Fibroblast of lung (primary cell): ENCODE results near the gene TOMM70. TPM values are rescaled to one million over a fixed set of nuclear protein-coding genes. Genes with fewer than 3 reads are reported as not detected.
A peak's percentile ranks its signal among the peaks of the same experiment; 100 is the strongest.

ENCODE experiments used
- DNase-seq, 2 donors: peaks; one replicate each; pipeline versions ENCODE4 v3.0.0 to v3.0.0-alpha.2; 2010; ENCODE audit warnings: low read depth in 2 of 2
- H2AFZ ChIP-seq: 2 replicates; pipeline ENCODE4 v1.5.1; 2012; ENCODE audit warnings: low read length, control low read depth, inconsistent platforms
- H3K27ac ChIP-seq: 2 replicates; pipeline ENCODE4 v1.5.1; 2011; ENCODE audit warnings: low read length, control low read depth; ENCODE audit not compliant: insufficient read depth
- H3K27me3 ChIP-seq: 2 replicates; pipeline ENCODE4 v1.5.1; 2011; ENCODE audit warnings: mild to moderate bottlenecking, low read length; ENCODE audit not compliant: control insufficient read depth, insufficient read depth
- H3K36me3 ChIP-seq: 2 replicates; pipeline ENCODE4 v1.5.1; 2011; ENCODE audit warnings: low read length; ENCODE audit not compliant: control insufficient read depth, insufficient read depth
- H3K4me1 ChIP-seq: 2 replicates; pipeline ENCODE4 v1.5.1; 2011; ENCODE audit warnings: low read length; ENCODE audit not compliant: control insufficient read depth, insufficient read depth; ENCODE audit errors: extremely low read depth
- H3K4me2 ChIP-seq: 2 replicates; pipeline ENCODE4 v1.5.1; 2011; ENCODE audit warnings: low read length, control low read depth; ENCODE audit not compliant: insufficient read depth; ENCODE audit errors: extremely low read depth
- H3K4me3 ChIP-seq, 4 experiments: fragments of 200-600 bp in 1 of 4; sonication (generic) in 1 of 4; replicated peaks in 1 of 4; 2 replicates each; pipeline ENCODE4 v1.5.1; 2011 to 2016; ENCODE audit warnings: low read length in 4 of 4, low read depth in 3 of 4, mild to moderate bottlenecking in 3 of 4, control low read depth in 2 of 4, inconsistent platforms in 1 of 4, mixed read lengths in 1 of 4; ENCODE audit not compliant: insufficient read depth in 1 of 4; ENCODE audit errors: control extremely low read depth in 1 of 4
- H3K79me2 ChIP-seq: 2 replicates; pipeline ENCODE4 v1.5.1; 2012; ENCODE audit warnings: mild to moderate bottlenecking, low read length, inconsistent platforms; ENCODE audit not compliant: control insufficient read depth, insufficient read depth
- H3K9ac ChIP-seq: 2 replicates; pipeline ENCODE4 v1.5.1; 2011; ENCODE audit warnings: mild to moderate bottlenecking, low read length, control low read depth; ENCODE audit not compliant: insufficient read depth
- H3K9me3 ChIP-seq: 2 replicates; pipeline ENCODE4 v1.5.1; 2012; ENCODE audit warnings: low read depth, low read length; ENCODE audit not compliant: control insufficient read depth, insufficient read depth
- H4K20me1 ChIP-seq: 2 replicates; pipeline ENCODE4 v1.5.1; 2011; ENCODE audit warnings: low read length; ENCODE audit not compliant: control insufficient read depth, insufficient read depth; ENCODE audit errors: extremely low read depth
- CTCF ChIP-seq, 2 donors: IDR thresholded peaks in 1 of 2; conservative IDR thresholded peaks in 1 of 2; 1 replicate in 1 of 2; 2 replicates in 1 of 2; pipeline ENCODE4 v1.5.1; 2011 to 2012; ENCODE audit warnings: low read length in 2 of 2, control low read depth in 1 of 2, inconsistent platforms in 1 of 2, low read depth in 1 of 2, mild to moderate bottlenecking in 1 of 2
- EZH2 ChIP-seq: IDR thresholded peaks from 2 replicates; pipeline ENCODE4 v1.5.1; 2012; ENCODE audit warnings: low read length, control low read depth, mild to moderate bottlenecking; ENCODE audit errors: missing control alignments
- polyA plus RNA-seq, 2 donors: library from polyadenylated mRNA; depleted of rRNA in 1 of 2; stranded (reverse) in 1 of 2; unstranded in 1 of 2; fragments of >200 nt; gene quantifications; 2 replicates each; pipeline ENCODE4 v1.2.1, GENCODE V29; 2011 to 2012; ENCODE audit warnings: missing spikeins in 1 of 2
- total RNA-seq: library from RNA; depleted of rRNA; stranded (reverse); fragments of >200 nt; gene quantifications from 2 replicates; pipeline ENCODE4 v1.2.1, GENCODE V29; 2014

Gene TOMM70
- total and polyA plus RNA-seq, 2 donors (not counting 1 experiment from before 2014, with no cell fraction given): 41.8 to 56.1 TPM

- H3K27me3 ChIP-seq: no peaks in the 10 kb centered on the region
- no peaks in the 10 kb centered on the region for H4K20me1 ChIP-seq
- DNase-seq: peak; percentile 79 to 82
- H3K9ac ChIP-seq: peak within 1 kb of the TSS; percentile 85
- H3K27ac ChIP-seq: peak within 1 kb of the TSS; percentile 63
- H3K36me3 ChIP-seq: peaks cover 2% of the 10 kb centered on the region
- H3K4me2 ChIP-seq: peak within 1 kb of the TSS; percentile 99
- H3K4me3 ChIP-seq: peak within 1 kb of the TSS; percentile 61 to 79 (median 75)
- no peak for TF ChIP-seq CTCF (conservative IDR thresholded peaks at IDR 0.05 in 1 of 2, IDR thresholded peaks at IDR 0.05 in 1 of 2; ENCODE audit: low read depth in 1 of 2, low read length in 2 of 2)
- TF ChIP-seq EZH2: no peak
- H3K9me3 ChIP-seq: no peaks in the 10 kb centered on the region
- peaks cover 3% of the 10 kb centered on the region for H3K79me2 ChIP-seq
- H2AFZ ChIP-seq: peak within 1 kb of the TSS; percentile 100
- H3K4me1 ChIP-seq: peaks cover 4% of the 10 kb centered on the region
These were observed 66.2 kb downstream of the TOMM70 start, which contains the start of gene NIT2 for GRCh38 chr3:100334488-100335351. TSS of gene NIT2 (plus strand) at chr3:100334757. CDS start at chr3:100334792, 35 bp downstream.

DNA sequence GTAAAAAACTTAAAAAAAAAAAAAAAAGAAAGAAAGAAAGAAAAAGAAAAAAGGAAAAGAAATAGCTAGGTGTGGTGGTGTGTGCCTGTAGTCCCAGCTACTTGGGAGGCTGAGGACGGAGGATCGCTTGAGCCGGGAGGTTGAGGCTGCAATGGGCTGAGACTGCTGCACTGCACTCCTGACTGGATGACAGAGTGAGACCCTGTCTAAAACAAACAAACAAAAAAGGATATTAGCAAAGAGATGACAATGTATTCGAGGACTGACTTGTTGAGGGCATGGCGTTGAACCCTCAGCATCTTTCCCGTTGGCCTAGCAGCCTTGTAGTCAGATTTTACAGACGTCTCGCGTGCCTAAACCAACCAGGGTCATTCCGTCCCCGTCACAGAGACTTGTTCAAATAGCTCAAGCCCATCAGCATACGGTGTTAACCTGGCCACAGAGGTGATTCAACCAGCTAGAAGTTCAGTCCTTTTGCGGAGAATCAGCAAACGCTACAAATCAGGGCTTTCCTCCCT is 66.9 kb downstream of the TOMM70 start:
- Histone ChIP-seq H3K9me3 (no peaks in the 10 kb centered on the region), H3K4me3 (peak overlapping the region; percentile 61 to 76 (median 70)), H3K4me2 (peak overlapping the region; percentile 99), H3K9ac (peak overlapping the region; percentile 43), H4K20me1 (no peaks in the 10 kb centered on the region), H3K27ac (peak overlapping the region; percentile 63), H3K27me3 (no peaks in the 10 kb centered on the region), H3K79me2 (peaks cover 3% of the 10 kb centered on the region), H2AFZ (peak overlapping the region; percentile 100), H3K36me3 (peaks cover under 1% of the 10 kb centered on the region), H3K4me1 (peaks cover 4% of the 10 kb centered on the region)
- TF ChIP-seq CTCF (conservative IDR thresholded peaks at IDR 0.05 in 1 of 2, IDR thresholded peaks at IDR 0.05 in 1 of 2; ENCODE audit: low read depth in 1 of 2, low read length in 2 of 2): no peak
- no peak for TF ChIP-seq EZH2
- no peak for DNase-seq

DNA sequence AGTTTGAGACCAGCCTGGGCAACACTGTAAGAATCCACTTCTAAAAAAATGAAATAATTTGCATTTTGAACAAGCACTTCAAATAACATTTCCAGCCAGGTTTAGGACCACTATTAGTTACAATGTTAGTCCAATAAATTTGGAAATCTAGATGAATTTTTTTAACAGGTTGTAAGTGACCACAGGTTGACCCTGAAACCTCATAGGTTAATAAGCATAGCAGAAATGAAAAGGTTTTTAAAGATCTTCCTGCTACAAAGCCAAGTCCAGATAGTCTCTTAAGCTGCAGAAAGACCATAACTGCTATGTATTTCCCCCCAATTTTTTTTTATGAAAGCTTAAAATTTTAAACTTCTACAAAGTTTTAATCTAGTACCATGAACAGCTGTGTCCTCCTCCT is 67.8 kb downstream of the TOMM70 start:
- TF ChIP-seq EZH2 (no peak), CTCF (conservative IDR thresholded peaks at IDR 0.05 in 1 of 2, IDR thresholded peaks at IDR 0.05 in 1 of 2; ENCODE audit: low read depth in 1 of 2, low read length in 2 of 2) (no peak)
- Histone ChIP-seq H3K4me2 (no peak overlapping the region), H3K4me1 (peaks cover 4% of the 10 kb centered on the region), H3K27me3 (no peaks in the 10 kb centered on the region), H3K27ac (no peak overlapping the region), H3K36me3 (no peaks in the 10 kb centered on the region), H2AFZ (no peak overlapping the region), H3K9me3 (no peaks in the 10 kb centered on the region), H3K9ac (no peak overlapping the region), H3K4me3 (no peak overlapping the region), H4K20me1 (no peaks in the 10 kb centered on the region), H3K79me2 (peaks cover 3% of the 10 kb centered on the region)
- peak in 1 of 2 donors; percentile 24 for DNase-seq
